Lung (tissue), 12 donors: Measurements from ENCODE around the gene LRP1B. TPM values are rescaled to one million over a fixed set of nuclear protein-coding genes. Genes with fewer than 3 reads are reported as not detected.

Experiments used
- ATAC-seq: fragments of 200-7000 bp; cut with Tn5 transposase; one replicate; pipeline ENCODE4 v1.9.1; 2020; ENCODE audit warnings: moderate number of reproducible peaks; ENCODE audit not compliant: insufficient read depth, low FRiP score
- DNase-seq, 3 donors: peaks; one replicate each; pipeline ENCODE4 v3.0.0-alpha.2; 2013 to 2017
- H3K27ac ChIP-seq, 2 donors: one replicate each; pipeline ENCODE4 v1.5.1; 2013; ENCODE audit warnings: mild to moderate bottlenecking in 2 of 2, moderate library complexity in 2 of 2, control low read depth in 1 of 2, inconsistent platforms in 1 of 2, low read depth in 1 of 2, low read length in 1 of 2
- H3K27me3 ChIP-seq, 3 donors: one replicate each; pipeline ENCODE4 v1.5.1; 2013; ENCODE audit warnings: low read length in 2 of 3; ENCODE audit not compliant: control insufficient read depth in 3 of 3, insufficient read depth in 3 of 3
- H3K36me3 ChIP-seq, 4 donors: one replicate each; pipeline ENCODE4 v1.5.1; 2013; ENCODE audit warnings: low read length in 4 of 4, mild to moderate bottlenecking in 1 of 4, moderate library complexity in 1 of 4; ENCODE audit not compliant: control insufficient read depth in 4 of 4, insufficient read depth in 4 of 4
- H3K4me1 ChIP-seq, 5 donors: one replicate each; pipeline ENCODE4 v1.5.1; 2013; ENCODE audit warnings: low read length in 5 of 5, mild to moderate bottlenecking in 2 of 5, moderate library complexity in 1 of 5; ENCODE audit not compliant: control insufficient read depth in 5 of 5, insufficient read depth in 5 of 5
- H3K4me3 ChIP-seq: one replicate; pipeline ENCODE4 v1.5.1; 2013; ENCODE audit warnings: mild to moderate bottlenecking, control low read depth, moderate library complexity
- H3K9ac ChIP-seq, 2 donors: one replicate each; pipeline ENCODE4 v1.5.1; 2013; ENCODE audit warnings: low read length in 2 of 2, control low read depth in 1 of 2; ENCODE audit not compliant: insufficient read depth in 1 of 2
- H3K9me3 ChIP-seq, 4 donors: one replicate each; pipeline ENCODE4 v1.5.1; 2013; ENCODE audit warnings: low read length in 3 of 4, mild to moderate bottlenecking in 1 of 4, moderate library complexity in 1 of 4; ENCODE audit not compliant: control insufficient read depth in 4 of 4, insufficient read depth in 3 of 4
- CTCF ChIP-seq: IDR thresholded peaks from 2 replicates; pipeline ENCODE4 v1.5.1; 2012; ENCODE audit warnings: mild to moderate bottlenecking; ENCODE audit errors: control extremely low read depth, extremely low read depth
- WGBS, 2 donors: extraction: QIAGEN DNeasy Blood & Tissue Kit; methylation state at CpG; one replicate each; pipeline ENCODE4 v1.1.7; 2013; 5-methylcytosine and 5-hydroxymethylcytosine counted together
- polyA plus RNA-seq, 2 donors: library from polyadenylated mRNA; stranded (reverse); fragments of 200-250 nt; gene quantifications; one replicate each; pipeline ENCODE4 v1.2.1, GENCODE V29; 2013
- total RNA-seq, 2 donors: library from RNA; depleted of rRNA in 1 of 2; stranded (reverse); fragments of >200 nt in 1 of 2; gene quantifications; one replicate each; pipeline ENCODE4 v1.2.1, GENCODE V29; 2014 to 2021
- donor health status: control.
- donor health status: control.
- donor health status: Bipolar disorder and iron deficiency.
- donor health status: healthy.
- donor health status: DM: yes; HTN: yes; CAD: no.

Gene LRP1B
- total and polyA plus RNA-seq, 4 donors, result 0.01 to 6.5 (median 0.16) TPM

- no peaks in the 10 kb centered on the region for H3K9me3 ChIP-seq
- H3K36me3 ChIP-seq, result no peaks in the 10 kb centered on the region
- WGBS, 2 donors, result 69 to 76% methylated on average over 3 of the region's 3 CpGs
- TF ChIP-seq CTCF, result no peak
- no peak for DNase-seq
- no peak overlapping the region for H3K9ac ChIP-seq
- ATAC-seq, result no peak
- H3K27me3 ChIP-seq, result no peaks in the 10 kb centered on the region
- H3K4me3 ChIP-seq, result no peak overlapping the region
- no peak overlapping the region for H3K27ac ChIP-seq
- no peaks in the 10 kb centered on the region for H3K4me1 ChIP-seq
These were observed 1565.1 kb downstream of the LRP1B start for GRCh38 chr2:140565756-140566155.

GRCh38 chr2:140555701-140556100 lies 1575.1 kb downstream of the LRP1B start:
- DNase-seq, result no peak
- no peaks in the 10 kb centered on the region for H3K27me3 ChIP-seq
- H3K36me3 ChIP-seq, result no peaks in the 10 kb centered on the region
- no peak overlapping the region for H3K4me3 ChIP-seq
- no peak overlapping the region for H3K9ac ChIP-seq
- H3K27ac ChIP-seq, result no peak overlapping the region
- TF ChIP-seq CTCF, result no peak
- H3K4me1 ChIP-seq, result no peaks in the 10 kb centered on the region
- H3K9me3 ChIP-seq, result no peaks in the 10 kb centered on the region
- ATAC-seq, result no peak
- WGBS, 2 donors, result 95 to 99% methylated on average over 2 of the region's 2 CpGs

- WGBS, 2 donors, result 88 to 91% methylated on average over 3 of the region's 3 CpGs
- Histone ChIP-seq H3K27ac (no peak overlapping the region), H3K27me3 (no peaks in the 10 kb centered on the region), H3K4me1 (no peaks in the 10 kb centered on the region), H3K9ac (no peak overlapping the region), H3K4me3 (no peak overlapping the region), H3K36me3 (no peaks in the 10 kb centered on the region), H3K9me3 (no peaks in the 10 kb centered on the region)
- no peak for TF ChIP-seq CTCF
- DNase-seq (no peak), ATAC-seq (no peak)
These were observed 1578.2 kb downstream of the LRP1B start for GRCh38 chr2:140552634-140553033.

- Histone ChIP-seq H3K9me3 (no peaks in the 10 kb centered on the region), H3K36me3 (no peaks in the 10 kb centered on the region), H3K27me3 (no peaks in the 10 kb centered on the region), H3K4me1 (no peaks in the 10 kb centered on the region), H3K4me3 (no peak overlapping the region), H3K27ac (no peak overlapping the region), H3K9ac (no peak overlapping the region)
- no peak for TF ChIP-seq CTCF
- DNase-seq, result no peak
- 83 to 87% methylated on average over 1 of the region's 1 CpG for WGBS, 2 donors
- no peak for ATAC-seq
These were observed 1579.5 kb downstream of the LRP1B start for GRCh38 chr2:140551287-140551686.
